Panc1 (cell line): ENCODE data around the gene PEX6. TPM values are rescaled to one million over a fixed set of nuclear protein-coding genes. Genes with fewer than 3 reads are reported as not detected.
A peak's percentile ranks its signal among the peaks of the same experiment; 100 is the strongest.
"Not testable (repeated sequence)": the region's sequence is repeated elsewhere in the genome, so short reads cannot be mapped to it uniquely, and the experiment has no call there.

Source experiments
- ATAC-seq: fragments of 200-7000 bp; cut with Tn5 transposase; 2 replicates; pipeline ENCODE4 v1.9.1; 2020; ENCODE audit warnings: mild to moderate bottlenecking, moderate library complexity
- BruUV-seq: library from RNA; stranded (reverse); fragments of 400-500 nt; replicated peaks from 2 replicates; lab custom pipeline; 2021; lab: Mats Ljungman, UMichigan
- CTCF ChIA-PET: fragments of 300-600 bp; sonication (Branson Sonifier 250); formaldehyde crosslinking; loops from one replicate; lab custom pipeline; 2022; ENCODE audit warnings: antibody characterized with exemption; lab: Charles Lee
- POLR2A ChIA-PET: fragments of 300-600 bp; sonication (Branson Sonifier 250); formaldehyde crosslinking; loops from one replicate; lab custom pipeline; 2022; ENCODE audit warnings: antibody characterized with exemption; lab: Charles Lee
- DNase-seq: peaks from one replicate; pipeline ENCODE4 v3.0.0-alpha.2; 2010; ENCODE audit warnings: low read depth, low spot score
- H3K27ac ChIP-seq: 2 replicates; pipeline ENCODE4 v1.5.1; 2011; ENCODE audit warnings: mild to moderate bottlenecking, low read length, inconsistent platforms
- H3K27me3 ChIP-seq: fragments of 200-500 bp; sonication (Bioruptor generic); 2 replicates; pipeline ENCODE4 v1.6.0; 2014; ENCODE audit warnings: low read length, inconsistent platforms; ENCODE audit not compliant: control insufficient read depth, insufficient read depth
- H3K36me3 ChIP-seq: fragments of 200-500 bp; sonication (Bioruptor generic); 2 replicates; pipeline ENCODE4 v1.5.1; 2014; ENCODE audit warnings: inconsistent platforms, mild to moderate bottlenecking, low read length, moderate library complexity; ENCODE audit not compliant: control insufficient read depth, insufficient read depth
- H3K4me1 ChIP-seq: 2 replicates; pipeline ENCODE4 v1.5.1; 2011; ENCODE audit warnings: inconsistent platforms, mild to moderate bottlenecking, low read length, moderate library complexity; ENCODE audit not compliant: control insufficient read depth, insufficient read depth
- H3K4me3 ChIP-seq, 2 experiments: 2 replicates each; pipeline ENCODE4 v1.5.1; 2011 to 2012; ENCODE audit warnings: low read depth in 2 of 2, low read length in 2 of 2, mild to moderate bottlenecking in 2 of 2, inconsistent platforms in 1 of 2, moderate library complexity in 1 of 2
- H3K9me3 ChIP-seq: fragments of 200-500 bp; sonication (Bioruptor generic); 2 replicates; pipeline ENCODE4 v1.5.1; 2014; ENCODE audit warnings: low read depth, mild to moderate bottlenecking, inconsistent platforms, low read length, moderate library complexity; ENCODE audit not compliant: control insufficient read depth, insufficient read depth
- POLR2AphosphoS5 ChIP-seq: IDR thresholded peaks from 2 replicates; pipeline ENCODE4 v1.6.1; 2012; ENCODE audit warnings: mild to moderate bottlenecking, low read depth, low read length, moderate library complexity
- SIN3A ChIP-seq: IDR thresholded peaks from 2 replicates; pipeline ENCODE4 v1.6.1; 2012; ENCODE audit warnings: low read depth, mild to moderate bottlenecking, low read length, moderate library complexity, borderline replicate concordance; ENCODE audit not compliant: insufficient read depth
- TCF7L2 ChIP-seq: IDR thresholded peaks from 2 replicates; pipeline ENCODE4 v1.6.1; 2011; ENCODE audit warnings: mild to moderate bottlenecking, low read depth, low read length, inconsistent platforms
- in situ Hi-C: cut with HindIII; loops from 2 replicates; pipeline ENCODE4 v1.10.0; 2016; ENCODE audit warnings: low sequenced_read_pairs, low pct_unique_long_range_greater_than_20kb
- intact Hi-C: fragments of 100-400 bp; cut with micrococcal nuclease; formaldehyde crosslinking; loops from one replicate; pipeline ENCODE4 v1.10.0; 2022; ENCODE audit not compliant: unreplicated experiment
- total RNA-seq: library from RNA; stranded (reverse); gene quantifications from one replicate; pipeline ENCODE4 v1.2.1, GENCODE V29; 2021; ENCODE audit not compliant: unreplicated experiment
- TF ChIP-seq, protein P1 (sequence below): fragments of 450-650 bp; IDR thresholded peaks from 2 replicates; pipeline ENCODE4 v1.5.1; 2017; ENCODE audit warnings: mild to moderate bottlenecking
- TF ChIP-seq, protein P2 (sequence below), 2 experiments: IDR thresholded peaks; 2 replicates each; pipeline ENCODE4 v1.6.1; 2011 to 2012; ENCODE audit warnings: low read depth in 2 of 2, control low read depth in 1 of 2, low read length in 1 of 2, mild to moderate bottlenecking in 1 of 2, moderate library complexity in 1 of 2; ENCODE audit not compliant: insufficient read depth in 1 of 2

Gene PEX6
- total RNA-seq, 1 experiment from 2014 or later: 21.7 TPM

DNA sequence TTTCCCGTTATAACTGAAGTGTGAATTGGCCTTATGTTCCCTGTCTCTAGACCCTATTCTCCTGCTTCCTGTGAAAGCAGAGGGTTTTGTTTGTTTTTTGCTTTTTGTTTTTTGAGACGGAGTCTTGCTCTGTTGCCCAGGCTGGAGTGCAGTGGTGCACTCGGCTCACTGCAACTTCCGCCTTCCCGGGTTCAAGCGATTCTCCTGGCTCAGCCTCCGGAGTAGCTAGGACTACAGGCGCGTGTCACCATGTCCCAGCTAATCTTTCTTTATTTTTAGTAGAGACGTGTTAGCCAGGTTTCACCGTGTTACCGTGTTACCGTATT lies 19.1 kb downstream of the PEX6 start:
- peaks cover 2% of the 10 kb centered on the region; the same call in 1 of the 2 replicates for H3K36me3 ChIP-seq
- CTCF ChIA-PET: no interaction called here
- TF ChIP-seq POLR2AphosphoS5 (no peak), SIN3A (no peak), TCF7L2 (no peak)
- TF ChIP-seq, protein P1, sequence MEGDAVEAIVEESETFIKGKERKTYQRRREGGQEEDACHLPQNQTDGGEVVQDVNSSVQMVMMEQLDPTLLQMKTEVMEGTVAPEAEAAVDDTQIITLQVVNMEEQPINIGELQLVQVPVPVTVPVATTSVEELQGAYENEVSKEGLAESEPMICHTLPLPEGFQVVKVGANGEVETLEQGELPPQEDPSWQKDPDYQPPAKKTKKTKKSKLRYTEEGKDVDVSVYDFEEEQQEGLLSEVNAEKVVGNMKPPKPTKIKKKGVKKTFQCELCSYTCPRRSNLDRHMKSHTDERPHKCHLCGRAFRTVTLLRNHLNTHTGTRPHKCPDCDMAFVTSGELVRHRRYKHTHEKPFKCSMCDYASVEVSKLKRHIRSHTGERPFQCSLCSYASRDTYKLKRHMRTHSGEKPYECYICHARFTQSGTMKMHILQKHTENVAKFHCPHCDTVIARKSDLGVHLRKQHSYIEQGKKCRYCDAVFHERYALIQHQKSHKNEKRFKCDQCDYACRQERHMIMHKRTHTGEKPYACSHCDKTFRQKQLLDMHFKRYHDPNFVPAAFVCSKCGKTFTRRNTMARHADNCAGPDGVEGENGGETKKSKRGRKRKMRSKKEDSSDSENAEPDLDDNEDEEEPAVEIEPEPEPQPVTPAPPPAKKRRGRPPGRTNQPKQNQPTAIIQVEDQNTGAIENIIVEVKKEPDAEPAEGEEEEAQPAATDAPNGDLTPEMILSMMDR: no peak
- TF ChIP-seq, protein P2, sequence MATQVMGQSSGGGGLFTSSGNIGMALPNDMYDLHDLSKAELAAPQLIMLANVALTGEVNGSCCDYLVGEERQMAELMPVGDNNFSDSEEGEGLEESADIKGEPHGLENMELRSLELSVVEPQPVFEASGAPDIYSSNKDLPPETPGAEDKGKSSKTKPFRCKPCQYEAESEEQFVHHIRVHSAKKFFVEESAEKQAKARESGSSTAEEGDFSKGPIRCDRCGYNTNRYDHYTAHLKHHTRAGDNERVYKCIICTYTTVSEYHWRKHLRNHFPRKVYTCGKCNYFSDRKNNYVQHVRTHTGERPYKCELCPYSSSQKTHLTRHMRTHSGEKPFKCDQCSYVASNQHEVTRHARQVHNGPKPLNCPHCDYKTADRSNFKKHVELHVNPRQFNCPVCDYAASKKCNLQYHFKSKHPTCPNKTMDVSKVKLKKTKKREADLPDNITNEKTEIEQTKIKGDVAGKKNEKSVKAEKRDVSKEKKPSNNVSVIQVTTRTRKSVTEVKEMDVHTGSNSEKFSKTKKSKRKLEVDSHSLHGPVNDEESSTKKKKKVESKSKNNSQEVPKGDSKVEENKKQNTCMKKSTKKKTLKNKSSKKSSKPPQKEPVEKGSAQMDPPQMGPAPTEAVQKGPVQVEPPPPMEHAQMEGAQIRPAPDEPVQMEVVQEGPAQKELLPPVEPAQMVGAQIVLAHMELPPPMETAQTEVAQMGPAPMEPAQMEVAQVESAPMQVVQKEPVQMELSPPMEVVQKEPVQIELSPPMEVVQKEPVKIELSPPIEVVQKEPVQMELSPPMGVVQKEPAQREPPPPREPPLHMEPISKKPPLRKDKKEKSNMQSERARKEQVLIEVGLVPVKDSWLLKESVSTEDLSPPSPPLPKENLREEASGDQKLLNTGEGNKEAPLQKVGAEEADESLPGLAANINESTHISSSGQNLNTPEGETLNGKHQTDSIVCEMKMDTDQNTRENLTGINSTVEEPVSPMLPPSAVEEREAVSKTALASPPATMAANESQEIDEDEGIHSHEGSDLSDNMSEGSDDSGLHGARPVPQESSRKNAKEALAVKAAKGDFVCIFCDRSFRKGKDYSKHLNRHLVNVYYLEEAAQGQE (IDR thresholded peaks at IDR 0.05; ENCODE audit: insufficient read depth in 1 of 2, low read depth in 2 of 2, low read length in 1 of 2): no peak
- in situ Hi-C loops: no loop called here
- H3K27ac ChIP-seq: no peak overlapping the region
- POLR2A ChIA-PET: interaction anchor here (1.1 kb wide), 1 partner anchor 24 kb away, joined by 6 read pairs; the partner anchor contains the start of gene PPP2R5D
- no peak for DNase-seq
- peaks cover 7% of the 10 kb centered on the region for H3K4me1 ChIP-seq
- peak overlapping the region; percentile 55 to 84 for H3K4me3 ChIP-seq
- no peaks in the 10 kb centered on the region for H3K27me3 ChIP-seq
- ATAC-seq: no peak; the same call in none of the 2 replicates
- no peaks in the 10 kb centered on the region for H3K9me3 ChIP-seq
- intact Hi-C loops: loop anchor here (10.0 kb wide), 1 partner anchor 55 kb away; no protein-coding TSS in a partner anchor
- no TSS peak for BruUV-seq

DNA sequence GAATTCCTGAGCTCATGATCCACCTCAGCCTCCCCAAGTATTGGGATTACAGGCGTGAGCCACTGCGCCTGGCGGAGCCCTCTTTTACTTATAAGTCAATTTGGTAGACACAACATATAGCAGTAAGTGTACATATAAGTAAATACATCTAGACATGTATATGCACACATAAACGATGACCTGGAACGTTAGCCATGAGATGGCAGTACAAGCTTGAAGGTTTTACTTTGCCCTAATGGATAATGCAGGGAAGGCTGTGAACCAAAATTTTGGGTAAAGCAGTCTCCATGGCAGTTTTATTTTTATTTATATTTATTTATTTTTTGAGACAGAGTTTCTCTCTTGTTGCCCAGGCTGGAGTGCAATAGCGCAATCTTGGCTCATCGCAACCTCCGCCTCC lies 20.9 kb downstream of the PEX6 start:
- no peak overlapping the region for H3K27ac ChIP-seq
- H3K9me3 ChIP-seq: no peaks in the 10 kb centered on the region
- peaks cover 7% of the 10 kb centered on the region for H3K4me1 ChIP-seq
- TF ChIP-seq, protein P2 (IDR thresholded peaks at IDR 0.05; ENCODE audit: insufficient read depth in 1 of 2, low read depth in 2 of 2, low read length in 1 of 2): no peak
- TF ChIP-seq TCF7L2 (no peak), SIN3A (no peak), POLR2AphosphoS5 (no peak)
- TF ChIP-seq, protein P1: no peak
- DNase-seq (no peak), ATAC-seq (no peak)
- in situ Hi-C loops: no loop called here
- no peaks in the 10 kb centered on the region for H3K36me3 ChIP-seq
- ChIA-PET CTCF (interaction anchor here (0.7 kb wide), 2 partner anchors 200 to 271 kb away, joined by 4 to 9 read pairs; no protein-coding TSS in a partner anchor), POLR2A (no interaction called here)
- H3K27me3 ChIP-seq: no peaks in the 10 kb centered on the region
- H3K4me3 ChIP-seq: no peak overlapping the region
- intact Hi-C loops: no loop called here
- no TSS peak for BruUV-seq

DNA sequence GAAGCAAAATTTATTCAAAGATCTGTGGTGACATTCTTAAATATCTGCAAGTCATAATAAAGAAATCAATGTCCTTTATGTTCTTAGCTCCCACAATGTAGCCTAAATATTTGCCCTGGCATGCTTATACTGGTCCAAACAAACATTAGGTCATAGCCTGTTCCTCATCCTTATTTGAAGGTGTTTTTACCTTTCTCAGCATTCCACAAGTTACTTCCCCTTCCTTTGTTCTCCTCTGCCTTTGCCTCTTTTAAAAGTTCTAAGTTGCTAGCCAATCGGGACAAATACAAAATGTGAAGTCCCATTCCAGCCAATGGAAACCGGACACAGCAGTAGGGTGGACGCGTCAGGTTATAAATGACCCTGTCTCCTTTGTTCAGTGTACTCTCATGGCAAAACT lies 24.6 kb downstream of the PEX6 start:
- in situ Hi-C loops, intact Hi-C loops: not testable (repeated sequence)

More for the DNA sequence above, 24.6 kb downstream of the PEX6 start:
- H3K4me3 ChIP-seq, BruUV-seq, H3K4me1 ChIP-seq, ATAC-seq, H3K9me3 ChIP-seq, H3K36me3 ChIP-seq, DNase-seq, H3K27ac ChIP-seq, H3K27me3 ChIP-seq: not testable (repeated sequence)
- POLR2A ChIA-PET: interaction anchor here (0.6 kb wide), 1 partner anchor 52 kb away, joined by 3 read pairs; no protein-coding TSS in a partner anchor
- CTCF ChIA-PET: interaction anchor here (0.6 kb wide), 1 partner anchor 43 kb away, joined by 4 read pairs; no protein-coding TSS in a partner anchor
